Measurements from ENCODE around the gene HOXB7.
A peak's percentile ranks its signal among the peaks of the same experiment; 100 is the strongest.

The HOXB7 gene

GRCh38 chr17:48606892-48607614, 3.8 kb downstream of the HOXB7 start:
- H3K4me3 ChIP-seq (ENCODE audit: control insufficient read depth in 1 of 7, extremely low read depth in 1 of 7, insufficient read depth in 4 of 7, low read depth in 2 of 7, low read length in 6 of 7) = no peak overlapping the region
- no peak for DNase-seq
- WGBS (ENCODE audit: insufficient coverage) = 96% methylated on average over 8 of the region's 9 CpGs
- peaks cover 12 to 82% (median 32%) of the 10 kb centered on the region in 5 experiments for H3K27me3 ChIP-seq (replicated peaks in 2 of 5; ENCODE audit: control insufficient read depth in 4 of 5, insufficient read depth in 5 of 5, low read length in 4 of 5)
- no peaks in the 10 kb centered on the region for H3K9me3 ChIP-seq (ENCODE audit: control extremely low read depth in 1 of 5, control insufficient read depth in 4 of 5, insufficient read depth in 2 of 5, low read depth in 1 of 5, low read length in 4 of 5)
- peaks cover 0 to 47% (median 25%) of the 10 kb centered on the region in 4 experiments for H3K4me1 ChIP-seq (ENCODE audit: control extremely low read depth in 1 of 4, control insufficient read depth in 4 of 4, insufficient read depth in 4 of 4, low read length in 3 of 4)
- ChIA-PET POLR2A (no interaction called here), CTCF (interaction anchor here (1.0 to 2.1 kb wide), 4 partner anchors 8 to 313 kb away, joined by 3 to 8 read pairs (median 6); partner anchors contain the start of gene HOXB8)
- no peak overlapping the region for H3K27ac ChIP-seq (ENCODE audit: insufficient read depth in 1 of 2, low read depth in 1 of 2, low read length in 2 of 2, poor library complexity in 1 of 2, severe bottlenecking in 2 of 2)
- no peaks in the 10 kb centered on the region for H3K36me3 ChIP-seq (ENCODE audit: control insufficient read depth in 4 of 4, insufficient read depth in 4 of 4, low read length in 3 of 4)

- Histone ChIP-seq H3K9me3 (ENCODE audit: control extremely low read depth in 1 of 5, control insufficient read depth in 4 of 5, insufficient read depth in 2 of 5, low read depth in 1 of 5, low read length in 4 of 5) (no peaks in the 10 kb centered on the region), H3K4me3 (ENCODE audit: control insufficient read depth in 1 of 7, extremely low read depth in 1 of 7, insufficient read depth in 4 of 7, low read depth in 2 of 7, low read length in 6 of 7) (no peak overlapping the region), H3K4me1 (ENCODE audit: control extremely low read depth in 1 of 4, control insufficient read depth in 4 of 4, insufficient read depth in 4 of 4, low read length in 3 of 4) (peaks cover 0 to 47% (median 22%) of the 10 kb centered on the region in 4 experiments), H3K27me3 (replicated peaks in 2 of 5; ENCODE audit: control insufficient read depth in 4 of 5, insufficient read depth in 5 of 5, low read length in 4 of 5) (peaks cover 8 to 82% (median 32%) of the 10 kb centered on the region in 5 experiments), H3K27ac (ENCODE audit: insufficient read depth in 1 of 2, low read depth in 1 of 2, low read length in 2 of 2, poor library complexity in 1 of 2, severe bottlenecking in 2 of 2) (no peak overlapping the region), H3K36me3 (ENCODE audit: control insufficient read depth in 4 of 4, insufficient read depth in 4 of 4, low read length in 3 of 4) (no peaks in the 10 kb centered on the region)
- no peak for DNase-seq
- POLR2A ChIA-PET = no interaction called here
- 93% methylated on average over 21 of the region's 41 CpGs for WGBS (ENCODE audit: insufficient coverage)
- CTCF ChIA-PET = interaction anchor here (1.0 to 1.9 kb wide), 3 partner anchors 8 to 313 kb away, joined by 3 to 8 read pairs (median 5); partner anchors contain the start of gene HOXB8
Measured at GRCh38 chr17:48605991-48606891, 4.6 kb downstream of the HOXB7 start.

- Histone ChIP-seq H3K36me3 (ENCODE audit: control insufficient read depth in 4 of 4, insufficient read depth in 4 of 4, low read length in 3 of 4) (no peaks in the 10 kb centered on the region), H3K4me3 (ENCODE audit: control insufficient read depth in 1 of 7, extremely low read depth in 1 of 7, insufficient read depth in 4 of 7, low read depth in 2 of 7, low read length in 6 of 7) (peak overlapping the region in 1 of 7 experiments; percentile 72), H3K27ac (ENCODE audit: insufficient read depth in 1 of 2, low read depth in 1 of 2, low read length in 2 of 2, poor library complexity in 1 of 2, severe bottlenecking in 2 of 2) (no peak overlapping the region), H3K27me3 (replicated peaks in 2 of 5; ENCODE audit: control insufficient read depth in 4 of 5, insufficient read depth in 5 of 5, low read length in 4 of 5) (peaks cover 8 to 82% (median 32%) of the 10 kb centered on the region in 5 experiments), H3K9me3 (ENCODE audit: control extremely low read depth in 1 of 5, control insufficient read depth in 4 of 5, insufficient read depth in 2 of 5, low read depth in 1 of 5, low read length in 4 of 5) (no peaks in the 10 kb centered on the region), H3K4me1 (ENCODE audit: control extremely low read depth in 1 of 4, control insufficient read depth in 4 of 4, insufficient read depth in 4 of 4, low read length in 3 of 4) (peaks cover 0 to 39% (median 15%) of the 10 kb centered on the region in 4 experiments)
- no peak for DNase-seq
- POLR2A ChIA-PET = no interaction called here
- CTCF ChIA-PET = interaction anchor here (1.5 kb wide), 1 partner anchor 13 kb away, joined by 4 read pairs; no protein-coding TSS in a partner anchor
- WGBS (ENCODE audit: insufficient coverage) = 94% methylated on average over 10 of the region's 10 CpGs
Measured at GRCh38 chr17:48605409-48605919, 5.4 kb downstream of the HOXB7 start.

GRCh38 chr17:48604770-48605329, 6.0 kb downstream of the HOXB7 start, which contains the start of gene HOXB6:
Gene HOXB6, minus strand, starts transcription at chr17:48604986. Its CDS starts 6,836 bp downstream, at chr17:48598150.
- Histone ChIP-seq H3K4me1 (ENCODE audit: control extremely low read depth in 1 of 4, control insufficient read depth in 4 of 4, insufficient read depth in 4 of 4, low read length in 3 of 4) (peaks cover 0 to 33% (median 8%) of the 10 kb centered on the region in 4 experiments), H3K27ac (ENCODE audit: insufficient read depth in 1 of 2, low read depth in 1 of 2, low read length in 2 of 2, poor library complexity in 1 of 2, severe bottlenecking in 2 of 2) (peak within 1 kb of the TSS in 1 of 2 experiments; percentile 54), H3K36me3 (ENCODE audit: control insufficient read depth in 4 of 4, insufficient read depth in 4 of 4, low read length in 3 of 4) (no peaks in the 10 kb centered on the region), H3K9me3 (ENCODE audit: control extremely low read depth in 1 of 5, control insufficient read depth in 4 of 5, insufficient read depth in 2 of 5, low read depth in 1 of 5, low read length in 4 of 5) (no peaks in the 10 kb centered on the region), H3K27me3 (replicated peaks in 2 of 5; ENCODE audit: control insufficient read depth in 4 of 5, insufficient read depth in 5 of 5, low read length in 4 of 5) (peaks cover 8 to 80% (median 32%) of the 10 kb centered on the region in 5 experiments), H3K4me3 (ENCODE audit: control insufficient read depth in 1 of 7, extremely low read depth in 1 of 7, insufficient read depth in 4 of 7, low read depth in 2 of 7, low read length in 6 of 7) (peak within 1 kb of the TSS in 4 of 7 experiments; percentile 13 to 72 (median 61))
- ChIA-PET POLR2A (interaction anchor here (0.8 kb wide), 1 partner anchor 1820 kb away, joined by 3 read pairs; no protein-coding TSS in a partner anchor), CTCF (interaction anchor here (1.0 to 1.5 kb wide), 2 partner anchors 12 to 342 kb away, joined by 3 to 4 read pairs; no protein-coding TSS in a partner anchor)
- DNase-seq = no peak
- WGBS (ENCODE audit: insufficient coverage) = 72% methylated on average over 10 of the region's 16 CpGs

GRCh38 chr17:48603959-48604769, 6.7 kb downstream of the HOXB7 start:
- H3K4me3 ChIP-seq (ENCODE audit: control insufficient read depth in 1 of 7, extremely low read depth in 1 of 7, insufficient read depth in 4 of 7, low read depth in 2 of 7, low read length in 6 of 7) = peak overlapping the region in 4 of 7 experiments; percentile 13 to 72 (median 61)
- no peak for DNase-seq
- POLR2A ChIA-PET = interaction anchor here (0.8 kb wide), 1 partner anchor 1821 kb away, joined by 3 read pairs; no protein-coding TSS in a partner anchor
- H3K4me1 ChIP-seq (ENCODE audit: control extremely low read depth in 1 of 4, control insufficient read depth in 4 of 4, insufficient read depth in 4 of 4, low read length in 3 of 4) = peaks cover 0 to 31% (median 8%) of the 10 kb centered on the region in 4 experiments
- 84% methylated on average over 13 of the region's 21 CpGs for WGBS (ENCODE audit: insufficient coverage)
- peak overlapping the region in 1 of 2 experiments; percentile 54 for H3K27ac ChIP-seq (ENCODE audit: insufficient read depth in 1 of 2, low read depth in 1 of 2, low read length in 2 of 2, poor library complexity in 1 of 2, severe bottlenecking in 2 of 2)
- H3K9me3 ChIP-seq (ENCODE audit: control extremely low read depth in 1 of 5, control insufficient read depth in 4 of 5, insufficient read depth in 2 of 5, low read depth in 1 of 5, low read length in 4 of 5) = no peaks in the 10 kb centered on the region
- CTCF ChIA-PET = interaction anchor here (1.0 to 1.5 kb wide), 2 partner anchors 12 to 341 kb away, joined by 3 to 4 read pairs; no protein-coding TSS in a partner anchor
- H3K27me3 ChIP-seq (replicated peaks in 2 of 5; ENCODE audit: control insufficient read depth in 4 of 5, insufficient read depth in 5 of 5, low read length in 4 of 5) = peaks cover 8 to 80% (median 32%) of the 10 kb centered on the region in 5 experiments
- H3K36me3 ChIP-seq (ENCODE audit: control insufficient read depth in 4 of 4, insufficient read depth in 4 of 4, low read length in 3 of 4) = no peaks in the 10 kb centered on the region
